BLaER1 (cell line): Measurements from ENCODE around the gene IFNK.
"Not testable (repeated sequence)": the region's sequence is repeated elsewhere in the genome, so short reads cannot be mapped to it uniquely, and the experiment has no call there.

Source experiments
- H3K27ac ChIP-seq: shearing (Covaris generic); formaldehyde crosslinking; 2 replicates; pipeline ENCODE4 v1.8.1; 2022
- H3K27me3 ChIP-seq: shearing (Covaris generic); formaldehyde crosslinking; 2 replicates; pipeline ENCODE4 v1.8.1; 2022
- H3K36me3 ChIP-seq: shearing (Covaris generic); formaldehyde crosslinking; 2 replicates; pipeline ENCODE4 v1.8.1; 2022
- H3K4me1 ChIP-seq: shearing (Covaris generic); formaldehyde crosslinking; 2 replicates; pipeline ENCODE4 v1.8.1; 2022
- H3K4me2 ChIP-seq: shearing (Covaris generic); formaldehyde crosslinking; 2 replicates; pipeline ENCODE4 v1.8.1; 2022
- H3K4me3 ChIP-seq: shearing (Covaris generic); formaldehyde crosslinking; 2 replicates; pipeline ENCODE4 v1.8.1; 2022
- H3K9ac ChIP-seq: shearing (Covaris generic); formaldehyde crosslinking; 2 replicates; pipeline ENCODE4 v1.8.1; 2022
- H3K9me3 ChIP-seq: shearing (Covaris generic); formaldehyde crosslinking; 2 replicates; pipeline ENCODE4 v1.8.1; 2022
- H4K20me1 ChIP-seq: shearing (Covaris generic); formaldehyde crosslinking; 2 replicates; pipeline ENCODE4 v1.8.1; 2022
- Cebpa-rat ChIP-seq: shearing (Covaris generic); IDR thresholded peaks from 2 replicates; pipeline ENCODE4 v1.8.1; 2022

IFNK gene

GRCh38 chr9:27489087-27489876 lies 34.8 kb upstream of the IFNK start:
- H3K36me3 ChIP-seq = no peaks in the 10 kb centered on the region
- no peak overlapping the region for H3K4me3 ChIP-seq
- peak overlapping the region; percentile 57 for H3K27ac ChIP-seq
- no peaks in the 10 kb centered on the region for H3K27me3 ChIP-seq
- peaks cover 78% of the 10 kb centered on the region for H3K4me1 ChIP-seq
- H3K9ac ChIP-seq = no peak overlapping the region
- peak overlapping the region; percentile 76 for H3K4me2 ChIP-seq
- H4K20me1 ChIP-seq = no peaks in the 10 kb centered on the region
- no peak for TF ChIP-seq Cebpa-rat
- peaks cover 17% of the 10 kb centered on the region for H3K9me3 ChIP-seq

GRCh38 chr9:27491154-27491553 lies 32.9 kb upstream of the IFNK start:
- no peaks in the 10 kb centered on the region for H3K27me3 ChIP-seq
- H3K4me3 ChIP-seq = no peak overlapping the region
- H3K36me3 ChIP-seq = 0 out of 2 replicates have a peak, but pooled peaks cover 8% of the 10 kb centered on the region
- no peak overlapping the region for H3K9ac ChIP-seq
- peak; percentile 30; the same call in 1 of the 2 replicates for TF ChIP-seq Cebpa-rat
- H3K27ac ChIP-seq = no peak overlapping the region
- no peaks in the 10 kb centered on the region for H4K20me1 ChIP-seq
- H3K4me2 ChIP-seq = peak overlapping the region; percentile 76
- H3K9me3 ChIP-seq = peaks cover 28% of the 10 kb centered on the region
- H3K4me1 ChIP-seq = peaks cover 59% of the 10 kb centered on the region

GRCh38 chr9:27495480-27496134 lies 28.5 kb upstream of the IFNK start:
- H3K4me3 ChIP-seq = no peak overlapping the region
- no peak overlapping the region for H3K9ac ChIP-seq
- no peak for TF ChIP-seq Cebpa-rat
- H3K9me3 ChIP-seq = peaks cover 28% of the 10 kb centered on the region
- 0 out of 2 replicates have a peak, but pooled peaks cover 8% of the 10 kb centered on the region for H3K36me3 ChIP-seq
- H4K20me1 ChIP-seq = no peaks in the 10 kb centered on the region
- no peaks in the 10 kb centered on the region for H3K27me3 ChIP-seq
- no peak overlapping the region for H3K4me2 ChIP-seq
- no peak overlapping the region for H3K27ac ChIP-seq
- H3K4me1 ChIP-seq = peaks cover 15% of the 10 kb centered on the region

DNA sequence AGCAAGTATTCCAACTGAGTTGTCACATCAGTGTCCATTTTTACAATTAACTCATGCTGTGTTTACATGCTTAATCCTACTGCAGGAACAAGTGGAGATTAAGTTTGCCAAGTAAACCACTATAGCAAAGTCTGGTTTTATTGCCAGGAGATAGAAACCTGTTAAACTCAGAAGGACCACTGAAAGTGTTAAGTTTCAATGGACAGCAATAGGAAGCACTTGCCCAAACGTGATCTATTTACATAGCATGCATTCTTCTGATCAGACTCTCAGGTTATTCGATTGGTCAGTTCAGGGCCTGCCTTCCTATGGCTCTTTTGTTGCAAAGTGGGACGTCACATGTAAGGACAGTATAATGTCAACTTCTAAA lies 28.0 kb upstream of the IFNK start:
- no peak overlapping the region for H3K4me2 ChIP-seq
- 0 out of 2 replicates have a peak, but pooled peaks cover 8% of the 10 kb centered on the region for H3K36me3 ChIP-seq
- H4K20me1 ChIP-seq = no peaks in the 10 kb centered on the region
- no peak overlapping the region for H3K9ac ChIP-seq
- H3K27me3 ChIP-seq = no peaks in the 10 kb centered on the region
- peaks cover 32% of the 10 kb centered on the region for H3K9me3 ChIP-seq
- TF ChIP-seq Cebpa-rat = no peak
- peaks cover 10% of the 10 kb centered on the region for H3K4me1 ChIP-seq
- no peak overlapping the region for H3K27ac ChIP-seq
- H3K4me3 ChIP-seq = no peak overlapping the region

GRCh38 chr9:27497883-27498417 lies 26.1 kb upstream of the IFNK start:
- Histone ChIP-seq H3K27me3 (no peaks in the 10 kb centered on the region), H3K27ac (no peak overlapping the region), H4K20me1 (no peaks in the 10 kb centered on the region), H3K4me1 (no peaks in the 10 kb centered on the region), H3K36me3 (0 out of 2 replicates have a peak, but pooled peaks cover 8% of the 10 kb centered on the region), H3K9me3 (peaks cover 29% of the 10 kb centered on the region), H3K9ac (no peak overlapping the region), H3K4me3 (no peak overlapping the region), H3K4me2 (no peak overlapping the region)
- no peak for TF ChIP-seq Cebpa-rat

- Histone ChIP-seq H3K4me2 (no peak overlapping the region), H3K9ac (no peak overlapping the region), H4K20me1 (no peaks in the 10 kb centered on the region), H3K9me3 (peaks cover 15% of the 10 kb centered on the region), H3K27ac (no peak overlapping the region), H3K36me3 (0 out of 2 replicates have a peak, but pooled peaks cover 7% of the 10 kb centered on the region), H3K4me1 (no peaks in the 10 kb centered on the region), H3K4me3 (no peak overlapping the region), H3K27me3 (no peaks in the 10 kb centered on the region)
- no peak for TF ChIP-seq Cebpa-rat
Measured at GRCh38 chr9:27499451-27499850, 24.6 kb upstream of the IFNK start.

DNA sequence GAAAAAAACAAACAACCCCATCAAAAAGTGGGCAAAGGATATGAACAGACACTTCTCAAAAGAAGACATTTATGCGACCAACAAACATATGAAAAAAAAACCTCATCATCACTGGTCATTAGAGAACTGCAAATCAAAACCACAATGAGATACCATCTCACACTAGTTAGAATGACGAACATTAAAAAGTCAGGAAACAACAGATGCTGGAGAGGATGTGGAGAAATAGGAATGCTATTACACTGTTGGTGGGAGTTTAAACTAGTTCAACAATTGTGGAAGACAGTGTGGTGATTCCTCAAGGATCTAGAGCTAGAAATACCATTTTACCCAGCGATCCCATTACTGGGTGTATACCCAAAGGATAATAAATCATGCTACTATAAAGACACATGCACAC lies 23.2 kb upstream of the IFNK start:
- not testable (repeated sequence) for H3K27me3 ChIP-seq, H3K27ac ChIP-seq, H3K4me2 ChIP-seq, H3K9ac ChIP-seq, H4K20me1 ChIP-seq, H3K9me3 ChIP-seq, H3K4me3 ChIP-seq, H3K4me1 ChIP-seq, H3K36me3 ChIP-seq

GRCh38 chr9:27503623-27504022 lies 20.5 kb upstream of the IFNK start:
- H3K4me3 ChIP-seq = no peak overlapping the region
- H3K9me3 ChIP-seq = peaks cover 6% of the 10 kb centered on the region
- H3K4me2 ChIP-seq = no peak overlapping the region
- H3K4me1 ChIP-seq = no peaks in the 10 kb centered on the region
- no peak overlapping the region for H3K27ac ChIP-seq
- no peaks in the 10 kb centered on the region for H4K20me1 ChIP-seq
- H3K9ac ChIP-seq = no peak overlapping the region
- no peaks in the 10 kb centered on the region for H3K27me3 ChIP-seq
- no peaks in the 10 kb centered on the region for H3K36me3 ChIP-seq
- TF ChIP-seq Cebpa-rat = no peak

- peaks cover 6% of the 10 kb centered on the region for H3K9me3 ChIP-seq
Measured at GRCh38 chr9:27504259-27504658, 19.8 kb upstream of the IFNK start.

DNA sequence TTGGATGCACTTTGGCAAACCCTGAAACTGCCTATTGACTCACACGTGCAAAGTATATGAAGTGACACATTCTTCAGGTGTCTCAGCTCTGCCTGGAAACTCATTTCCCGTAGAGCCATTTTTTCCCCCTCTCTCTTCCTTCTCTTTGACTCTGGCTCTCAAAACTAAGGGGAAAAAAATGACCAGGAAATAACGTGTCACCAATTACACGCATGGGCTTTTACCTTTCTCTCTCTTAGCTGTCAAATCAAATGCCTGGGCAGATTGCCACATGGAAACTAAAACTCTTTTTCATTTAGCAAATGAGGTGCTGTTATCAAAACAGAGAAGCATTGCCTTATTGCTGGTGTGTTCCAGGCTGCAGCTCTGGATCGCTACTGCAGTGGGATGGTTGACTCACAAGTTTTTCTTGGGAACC lies 18.3 kb upstream of the IFNK start:
- H3K36me3 ChIP-seq = no peaks in the 10 kb centered on the region
- no peak overlapping the region for H3K27ac ChIP-seq
- H3K27me3 ChIP-seq = no peaks in the 10 kb centered on the region
- H3K9me3 ChIP-seq = peaks cover 5% of the 10 kb centered on the region
- no peak overlapping the region for H3K4me2 ChIP-seq
- TF ChIP-seq Cebpa-rat = no peak
- H3K4me1 ChIP-seq = no peaks in the 10 kb centered on the region
- H4K20me1 ChIP-seq = no peaks in the 10 kb centered on the region
- no peak overlapping the region for H3K9ac ChIP-seq
- no peak overlapping the region for H3K4me3 ChIP-seq

More at GRCh38 chr9:27504259-27504658, 19.8 kb upstream of the IFNK start:
- H3K27ac ChIP-seq = no peak overlapping the region
- no peak overlapping the region for H3K9ac ChIP-seq
- H3K4me2 ChIP-seq = no peak overlapping the region
- no peaks in the 10 kb centered on the region for H3K4me1 ChIP-seq
- TF ChIP-seq Cebpa-rat = no peak
- H3K27me3 ChIP-seq = no peaks in the 10 kb centered on the region
- H3K36me3 ChIP-seq = no peaks in the 10 kb centered on the region
- H3K4me3 ChIP-seq = no peak overlapping the region
- no peaks in the 10 kb centered on the region for H4K20me1 ChIP-seq
